Lower lobe of right lung (tissue), 2 donors: ENCODE measurements around the gene GPR85. TPM values are rescaled to one million over a fixed set of nuclear protein-coding genes. Genes with fewer than 3 reads are reported as not detected.
"Not testable (repeated sequence)": the region's sequence is repeated elsewhere in the genome, so short reads cannot be mapped to it uniquely, and the experiment has no call there.

ENCODE experiments used
- ATAC-seq, 2 donors: fragments of 200-7000 bp; cut with Tn5 transposase; one replicate each; pipeline ENCODE4 v1.9.1; 2020 to 2022; ENCODE audit warnings: mild to moderate bottlenecking in 2 of 2, moderate library complexity in 2 of 2
- DNase-seq: peaks from one replicate; pipeline ENCODE4 v3.0.0-alpha.2; 2020
- H3K27ac ChIP-seq: fragments of 200-600 bp; one replicate; pipeline ENCODE4 v1.8.0; 2022
- H3K27me3 ChIP-seq: fragments of 200-600 bp; one replicate; pipeline ENCODE4 v1.8.0; 2022; ENCODE audit warnings: low read depth
- H3K36me3 ChIP-seq: fragments of 200-600 bp; one replicate; pipeline ENCODE4 v1.8.0; 2022; ENCODE audit warnings: mild to moderate bottlenecking
- H3K4me1 ChIP-seq: fragments of 200-600 bp; one replicate; pipeline ENCODE4 v1.8.0; 2022
- H3K4me3 ChIP-seq: fragments of 200-600 bp; one replicate; pipeline ENCODE4 v1.8.0; 2022; ENCODE audit warnings: mild to moderate bottlenecking
- H3K9me3 ChIP-seq: fragments of 200-600 bp; one replicate; pipeline ENCODE4 v1.8.0; 2022
- intact Hi-C: fragments of 100-400 bp; cut with DNase I; formaldehyde crosslinking; loops from one replicate; pipeline ENCODE4 v1.11.0; 2022
- total RNA-seq: library from RNA; stranded (reverse); fragmentation: NEBNext Ultra II Directional; extraction: Animal tissue kit (Norgen Biotek cat#: 25700); gene quantifications from one replicate; pipeline ENCODE4 v1.2.1, GENCODE V29; 2021
- TF ChIP-seq, protein P1 (sequence below): fragments of 200-600 bp; IDR thresholded peaks from one replicate; pipeline ENCODE4 v1.8.0; 2022; ENCODE audit warnings: antibody characterized with exemption, mild to moderate bottlenecking
- donor health status: DM: no; HTN: yes; CAD: no; lungs with severe emphysema.

Gene GPR85
- total RNA-seq, 1 donor from 2014 or later, result 4.5 TPM

DNA sequence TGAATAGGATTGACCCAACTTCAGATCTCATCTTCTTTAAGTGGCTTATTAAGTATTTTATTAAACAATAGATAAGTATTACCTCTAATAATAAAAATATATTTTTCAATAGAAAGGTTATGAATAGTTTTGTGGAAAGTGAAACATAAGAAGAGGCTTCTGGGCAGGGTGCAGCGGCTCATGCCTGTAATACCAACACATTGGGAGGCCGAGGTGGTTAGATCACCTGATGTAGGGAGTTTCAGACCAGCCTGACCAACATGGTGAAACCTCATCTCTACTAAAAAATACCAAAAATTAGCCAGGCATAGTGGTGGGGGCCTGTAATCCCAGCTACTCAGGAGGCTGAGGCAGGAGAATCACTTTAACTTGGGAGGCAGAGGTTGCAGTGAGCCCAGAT, 26.5 kb downstream of the GPR85 start:
- no peak overlapping the region for H3K27ac ChIP-seq
- intact Hi-C loops, result no loop called here
- H3K4me3 ChIP-seq, result no peak overlapping the region
- DNase-seq, result no peak
- no peaks in the 10 kb centered on the region for H3K9me3 ChIP-seq
- TF ChIP-seq, protein P1, sequence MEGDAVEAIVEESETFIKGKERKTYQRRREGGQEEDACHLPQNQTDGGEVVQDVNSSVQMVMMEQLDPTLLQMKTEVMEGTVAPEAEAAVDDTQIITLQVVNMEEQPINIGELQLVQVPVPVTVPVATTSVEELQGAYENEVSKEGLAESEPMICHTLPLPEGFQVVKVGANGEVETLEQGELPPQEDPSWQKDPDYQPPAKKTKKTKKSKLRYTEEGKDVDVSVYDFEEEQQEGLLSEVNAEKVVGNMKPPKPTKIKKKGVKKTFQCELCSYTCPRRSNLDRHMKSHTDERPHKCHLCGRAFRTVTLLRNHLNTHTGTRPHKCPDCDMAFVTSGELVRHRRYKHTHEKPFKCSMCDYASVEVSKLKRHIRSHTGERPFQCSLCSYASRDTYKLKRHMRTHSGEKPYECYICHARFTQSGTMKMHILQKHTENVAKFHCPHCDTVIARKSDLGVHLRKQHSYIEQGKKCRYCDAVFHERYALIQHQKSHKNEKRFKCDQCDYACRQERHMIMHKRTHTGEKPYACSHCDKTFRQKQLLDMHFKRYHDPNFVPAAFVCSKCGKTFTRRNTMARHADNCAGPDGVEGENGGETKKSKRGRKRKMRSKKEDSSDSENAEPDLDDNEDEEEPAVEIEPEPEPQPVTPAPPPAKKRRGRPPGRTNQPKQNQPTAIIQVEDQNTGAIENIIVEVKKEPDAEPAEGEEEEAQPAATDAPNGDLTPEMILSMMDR, result no peak
- H3K4me1 ChIP-seq, result no peaks in the 10 kb centered on the region
- H3K27me3 ChIP-seq, result no peaks in the 10 kb centered on the region
- no peaks in the 10 kb centered on the region for H3K36me3 ChIP-seq
- ATAC-seq, result no peak

DNA sequence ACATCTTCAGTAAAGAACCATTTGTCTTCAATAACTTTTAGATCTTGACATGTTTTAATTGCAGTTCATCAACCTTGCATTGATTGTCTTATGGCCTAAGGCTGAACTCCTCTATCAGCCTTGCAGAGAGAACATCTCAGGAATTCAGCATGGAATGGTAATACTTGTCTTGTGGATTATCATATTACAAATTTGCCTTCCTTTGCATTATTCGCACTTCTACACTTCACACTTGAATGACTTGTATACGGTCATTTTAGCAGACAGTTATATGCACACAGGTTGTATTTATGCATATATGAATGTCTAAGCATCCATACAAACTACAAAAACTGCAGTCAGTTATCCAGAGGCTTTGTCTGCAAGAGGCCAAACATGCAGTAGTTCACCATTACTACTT, 31.7 kb downstream of the GPR85 start:
- Histone ChIP-seq H3K27ac (no peak overlapping the region), H3K4me3 (no peak overlapping the region), H3K4me1 (no peaks in the 10 kb centered on the region), H3K9me3 (no peaks in the 10 kb centered on the region), H3K36me3 (no peaks in the 10 kb centered on the region), H3K27me3 (no peaks in the 10 kb centered on the region)
- TF ChIP-seq, protein P1, result no peak
- intact Hi-C loops, result no loop called here
- DNase-seq, result no peak
- no peak for ATAC-seq

DNA sequence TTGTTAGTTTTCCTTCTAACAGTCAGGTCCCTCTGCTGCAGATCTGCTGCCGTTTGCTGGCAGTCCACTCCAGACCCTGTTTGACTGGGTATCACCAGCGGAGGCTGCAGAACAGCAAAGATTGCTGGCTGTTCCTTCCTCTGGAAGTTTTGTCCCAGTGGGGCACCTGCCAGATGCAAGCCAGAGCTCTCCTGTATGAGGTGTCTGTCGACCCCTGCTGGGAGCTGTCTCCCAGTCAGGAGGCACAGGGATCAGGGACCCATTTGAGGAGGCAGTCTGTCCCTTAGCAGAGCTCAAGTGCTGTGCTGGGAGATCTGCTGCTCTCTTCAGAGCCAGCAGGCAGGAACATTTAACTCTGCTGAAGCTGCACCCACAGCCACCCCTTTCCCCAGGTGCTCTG, 32.4 kb downstream of the GPR85 start:
- intact Hi-C loops, result not testable (repeated sequence)

DNA sequence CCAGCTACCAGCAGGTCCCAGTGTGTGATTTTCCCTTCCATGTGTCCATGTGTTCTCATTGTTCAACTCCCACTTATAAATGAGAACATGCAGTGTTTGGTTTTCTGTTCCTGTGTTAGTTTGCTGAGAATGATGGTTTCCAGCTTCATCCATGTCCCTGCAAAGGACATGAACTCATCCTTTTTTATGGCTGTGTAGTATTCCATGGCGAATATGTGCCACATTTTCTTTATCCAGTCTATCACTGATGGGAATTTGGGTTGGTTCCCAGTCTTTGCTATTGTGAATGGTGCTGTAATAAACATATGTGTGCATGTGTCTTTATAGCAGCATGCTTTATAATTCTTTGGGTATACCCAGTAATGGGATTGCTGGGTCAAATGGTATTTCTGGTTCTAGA, 37.4 kb downstream of the GPR85 start:
- H3K9me3 ChIP-seq, H3K27me3 ChIP-seq, H3K4me1 ChIP-seq, intact Hi-C loops, H3K36me3 ChIP-seq, ATAC-seq, H3K27ac ChIP-seq, DNase-seq, H3K4me3 ChIP-seq: not testable (repeated sequence)

More for the DNA sequence above, 32.4 kb downstream of the GPR85 start:
- not testable (repeated sequence) for H3K4me1 ChIP-seq, H3K4me3 ChIP-seq, ATAC-seq, H3K27ac ChIP-seq, H3K9me3 ChIP-seq, DNase-seq, H3K27me3 ChIP-seq, H3K36me3 ChIP-seq

DNA sequence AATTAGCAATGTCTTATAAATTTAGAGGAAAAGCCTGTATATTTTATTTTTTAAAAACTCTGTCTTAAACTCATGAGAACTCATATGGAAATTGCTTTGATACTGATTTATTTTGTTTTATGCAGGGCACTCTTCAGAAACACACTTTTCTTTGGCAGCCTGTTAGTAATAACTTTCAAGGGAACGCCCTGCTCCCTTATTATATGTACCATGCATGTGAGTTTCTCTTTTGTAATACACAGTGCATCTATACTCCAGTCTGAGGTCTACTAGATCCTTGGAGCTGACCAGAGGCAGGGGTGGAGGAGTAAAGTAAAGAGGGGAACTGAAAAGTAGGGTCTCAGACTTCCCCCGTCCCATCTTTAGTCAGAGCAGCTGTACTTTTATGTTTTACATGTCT, 40.2 kb downstream of the GPR85 start:
- Histone ChIP-seq H3K36me3 (no peaks in the 10 kb centered on the region), H3K4me3 (no peak overlapping the region), H3K27ac (no peak overlapping the region), H3K27me3 (no peaks in the 10 kb centered on the region), H3K4me1 (no peaks in the 10 kb centered on the region), H3K9me3 (no peaks in the 10 kb centered on the region)
- TF ChIP-seq, protein P1, result no peak
- no peak for ATAC-seq
- DNase-seq, result no peak
- intact Hi-C loops, result no loop called here

DNA sequence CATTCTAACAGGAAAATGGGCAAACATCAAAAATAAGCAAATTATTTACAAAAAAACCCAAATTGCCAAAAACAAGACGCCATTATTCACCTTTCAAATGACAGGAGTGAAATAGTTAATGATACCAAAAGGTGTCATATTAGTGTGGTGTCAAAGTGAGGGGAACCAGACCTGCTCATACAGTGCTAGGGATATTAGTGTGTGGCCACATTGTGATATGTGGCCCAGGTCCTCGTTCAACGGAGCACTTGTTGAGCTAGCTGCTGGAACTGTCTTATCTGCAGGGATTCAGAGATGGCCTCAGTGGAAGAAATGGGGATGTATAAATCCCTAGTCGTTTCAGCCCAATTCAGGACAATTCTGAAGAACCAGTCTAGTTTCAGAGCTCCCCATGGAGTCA, 41.2 kb downstream of the GPR85 start:
- no peaks in the 10 kb centered on the region for H3K9me3 ChIP-seq
- no peaks in the 10 kb centered on the region for H3K36me3 ChIP-seq
- TF ChIP-seq, protein P1, result no peak
- no peaks in the 10 kb centered on the region for H3K4me1 ChIP-seq
- DNase-seq (no peak), ATAC-seq (no peak)
- H3K27ac ChIP-seq, result no peak overlapping the region
- H3K4me3 ChIP-seq, result no peak overlapping the region
- no peaks in the 10 kb centered on the region for H3K27me3 ChIP-seq
- intact Hi-C loops, result no loop called here

DNA sequence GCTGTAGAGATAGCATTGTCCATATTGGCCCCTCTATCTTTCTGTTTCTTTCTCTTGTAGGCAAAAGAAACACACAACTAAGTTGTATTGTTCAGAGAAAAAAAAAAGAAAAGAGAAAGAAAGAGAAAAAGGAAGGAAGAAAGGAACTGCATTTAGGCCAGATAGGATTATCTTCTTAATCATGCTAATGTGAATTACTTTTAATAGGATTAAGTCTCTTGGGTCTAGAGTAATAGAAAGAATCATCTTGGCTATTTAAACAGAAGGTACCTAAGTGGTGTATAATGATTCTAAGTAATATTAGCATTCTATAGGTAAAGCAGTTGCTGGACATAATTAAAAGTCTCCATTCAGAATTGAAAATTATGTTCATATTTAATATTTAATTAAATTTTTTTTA, 42.2 kb downstream of the GPR85 start:
- Histone ChIP-seq H3K9me3 (no peaks in the 10 kb centered on the region), H3K27me3 (no peaks in the 10 kb centered on the region), H3K4me1 (no peaks in the 10 kb centered on the region), H3K36me3 (no peaks in the 10 kb centered on the region), H3K27ac (no peak overlapping the region), H3K4me3 (no peak overlapping the region)
- ATAC-seq (no peak), DNase-seq (no peak)
- intact Hi-C loops, result no loop called here
- TF ChIP-seq, protein P1, result no peak
